ENCODE results near the gene CCDC146.
"Not testable (repeated sequence)": the region's sequence is repeated elsewhere in the genome, so short reads cannot be mapped to it uniquely, and the experiment has no call there.

CCDC146 gene

DNA sequence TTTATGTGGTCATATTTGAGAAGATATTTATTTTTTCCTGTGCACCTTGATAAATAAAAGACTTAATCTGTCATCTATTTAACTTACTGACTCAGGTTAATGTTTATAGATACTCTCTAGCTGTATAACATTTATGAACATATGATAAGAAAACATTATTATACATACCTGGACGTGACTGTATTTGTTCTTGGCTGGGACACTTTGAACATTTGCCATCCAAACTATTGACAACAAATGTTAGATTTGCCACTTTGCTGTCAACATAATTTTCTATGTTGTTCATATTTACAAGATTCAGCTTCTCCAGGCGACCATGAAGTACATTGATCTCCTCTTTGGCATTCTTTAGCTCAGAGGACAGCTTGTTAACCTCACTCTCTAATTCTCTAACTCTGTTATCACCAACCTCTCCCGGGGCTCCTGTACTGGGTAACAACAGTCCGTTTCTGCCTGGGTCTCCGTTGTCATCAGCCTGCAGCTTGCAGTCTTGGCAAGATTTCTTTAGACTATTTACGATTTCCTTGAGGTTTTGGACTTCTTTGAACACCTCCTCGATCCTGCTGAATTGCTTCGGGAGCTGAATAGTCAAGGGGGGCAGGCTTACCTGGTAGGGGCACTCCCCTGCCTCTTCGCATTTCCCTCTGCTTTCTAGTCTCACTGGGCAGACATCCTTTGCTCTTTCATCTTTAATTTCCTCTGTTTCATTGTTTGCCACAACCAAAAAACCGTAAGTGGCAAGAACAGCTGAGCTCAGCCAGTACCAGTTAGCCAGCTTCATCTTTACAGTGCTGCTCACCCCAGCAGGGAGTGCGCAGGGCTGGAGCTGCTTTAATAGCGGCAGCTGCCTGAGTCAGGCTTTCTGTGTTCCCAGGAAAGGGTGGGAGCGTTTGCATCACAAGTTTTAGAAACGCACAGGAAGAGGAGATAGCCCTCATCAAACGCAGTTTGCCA, 76.9 kb downstream of the CCDC146 start, which contains the start of gene FGL2:
TSS of gene FGL2 (minus strand) at position 807 of the 954 bp plus-strand sequence. CDS start at position 781, 26 bp downstream.
- DNase-seq = peak in 35 of 58 donors; percentile 2 to 46 (median 10)

DNA sequence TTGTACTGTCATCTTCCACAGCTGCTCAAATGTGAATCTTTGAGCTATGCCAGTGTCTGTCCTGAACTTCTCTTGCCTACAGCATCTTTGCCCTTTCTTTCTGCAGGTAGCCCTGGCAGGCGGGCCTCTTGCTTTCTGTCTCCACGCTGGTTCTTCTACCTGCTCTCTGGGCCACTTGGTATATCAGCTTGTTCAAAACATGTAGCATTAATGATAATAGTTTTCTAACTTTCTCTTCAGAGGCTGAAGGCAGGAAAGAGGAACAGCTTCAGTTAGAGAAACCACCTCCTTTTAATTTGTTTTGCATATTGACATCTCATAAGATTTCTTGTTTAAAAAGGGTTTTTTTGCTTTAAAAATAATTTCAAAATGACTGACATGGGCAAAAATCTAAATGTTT, 78.1 kb downstream of the CCDC146 start:
- DNase-seq = no peak

DNA sequence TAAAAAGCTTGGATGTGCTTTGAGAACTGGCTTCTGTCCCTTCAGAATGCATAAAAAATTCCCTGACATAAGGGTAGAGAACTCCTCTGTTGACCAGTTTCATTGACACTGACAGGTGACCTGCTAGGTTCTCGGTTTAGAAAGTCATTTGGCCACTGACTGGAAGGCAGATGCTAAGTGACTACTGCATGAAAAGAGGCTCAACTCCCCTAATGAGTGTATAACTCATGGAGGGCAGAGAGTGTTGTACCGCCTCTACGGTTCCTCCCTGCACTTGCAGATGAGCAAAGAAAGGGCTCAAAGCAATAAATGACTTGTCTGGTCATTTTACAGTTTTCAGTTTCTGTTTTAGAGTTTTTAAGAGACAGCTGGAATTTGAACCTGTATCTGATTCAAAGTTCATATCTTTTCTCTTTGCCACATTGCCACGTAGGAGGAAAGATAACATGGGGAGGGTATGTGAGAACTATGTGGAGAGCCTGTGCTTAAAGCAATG, 80.1 kb downstream of the CCDC146 start:
- DNase-seq = no peak

DNA sequence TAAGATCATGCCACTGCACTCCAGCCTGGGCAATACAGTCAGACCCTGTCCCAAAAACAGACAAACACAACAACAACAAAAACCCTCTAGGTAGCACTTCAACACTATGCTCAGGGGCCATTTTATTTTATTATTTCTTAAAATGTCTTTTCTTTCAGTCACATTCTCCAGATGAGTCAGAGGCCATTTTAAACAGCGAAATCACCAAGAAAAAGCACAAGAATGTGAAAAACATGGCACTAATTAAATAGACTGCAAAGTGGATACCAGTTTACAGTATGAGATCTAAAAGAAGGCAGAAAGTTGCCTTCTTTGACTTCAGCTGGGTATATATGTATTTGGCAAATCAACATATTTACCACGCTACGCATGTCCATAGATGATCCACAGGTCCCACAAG, 83.3 kb downstream of the CCDC146 start:
- DNase-seq = no peak

DNA sequence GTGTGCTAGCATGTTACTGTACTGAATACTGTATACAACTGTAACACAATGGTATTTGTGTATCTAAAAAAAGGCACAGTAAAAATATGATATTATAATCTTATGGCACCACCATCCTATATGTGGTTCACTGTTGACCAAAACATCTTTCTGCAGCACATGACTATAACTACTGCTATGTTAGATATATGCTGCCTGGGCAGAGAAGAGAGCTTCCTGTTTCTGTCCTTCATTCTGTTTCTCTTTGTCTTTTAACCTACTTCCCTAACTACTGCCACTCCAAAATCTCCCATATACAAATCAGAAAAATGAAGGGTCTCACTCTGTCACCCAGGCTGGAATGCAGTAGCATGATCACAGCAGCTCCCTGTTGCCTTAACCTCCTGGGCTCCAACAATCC, 86.0 kb downstream of the CCDC146 start:
- no peak for DNase-seq

DNA sequence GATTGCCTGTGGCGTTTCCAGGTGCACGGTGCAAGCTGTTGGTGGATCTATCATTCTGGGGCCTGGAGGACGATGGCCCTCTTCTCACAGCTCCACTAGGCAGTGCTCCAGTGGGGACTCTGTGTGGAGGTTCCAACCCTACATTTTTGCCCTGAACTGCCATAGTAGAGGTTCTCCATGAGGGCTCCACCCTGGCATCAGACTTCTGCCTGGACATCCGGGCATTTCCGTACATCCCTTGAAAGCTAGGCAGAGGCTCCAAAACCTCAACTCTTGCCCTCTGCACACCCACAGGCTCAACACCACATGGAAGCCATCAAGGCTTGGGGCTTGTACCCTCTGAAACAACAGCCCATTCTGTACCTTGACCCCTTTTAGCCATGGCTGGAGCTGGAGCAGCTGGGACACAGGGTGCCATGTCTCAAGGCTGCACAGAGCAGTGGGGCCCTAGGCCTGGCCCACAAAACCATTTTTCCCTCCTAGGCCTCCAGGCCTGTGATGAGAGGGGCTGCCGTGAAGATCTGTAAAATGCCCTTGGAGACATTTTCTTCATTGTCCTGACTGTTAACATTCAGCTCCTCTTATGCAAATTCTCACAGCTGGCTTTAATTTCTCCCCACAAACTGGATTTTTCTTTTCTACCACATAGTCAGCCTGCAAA, 87.2 kb downstream of the CCDC146 start:
- DNase-seq = no peak

DNA sequence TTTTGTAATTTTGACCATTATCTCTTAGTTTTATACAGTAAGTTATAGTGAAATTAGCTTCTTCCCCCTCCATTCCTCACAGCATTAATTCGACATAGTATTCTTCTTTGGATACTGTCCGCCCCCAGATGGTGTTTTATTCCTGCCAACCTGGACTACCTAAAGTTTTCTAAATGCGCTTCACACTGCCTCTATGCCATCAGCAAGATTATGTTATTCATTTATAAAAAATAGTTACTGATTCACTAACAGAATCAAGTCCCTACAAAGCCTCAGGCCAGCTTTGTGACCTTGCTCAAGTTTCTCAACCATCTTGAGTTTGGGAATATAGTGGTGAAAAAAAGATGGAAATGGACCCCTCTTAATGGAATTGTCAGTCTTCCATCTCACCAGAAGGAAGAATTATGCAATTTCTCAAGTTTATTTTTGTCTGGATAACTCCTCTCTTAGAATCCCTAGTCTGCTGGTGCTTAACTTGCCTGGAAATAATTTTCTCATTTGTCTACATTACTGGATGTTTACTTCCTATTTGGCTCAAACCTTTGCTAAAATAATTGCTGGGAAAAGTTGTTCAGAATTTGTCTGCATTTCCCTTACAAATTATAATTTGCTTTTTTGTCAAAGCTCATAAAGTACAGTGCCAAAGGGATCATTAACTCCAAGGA, 93.9 kb downstream of the CCDC146 start:
- DNase-seq = no peak

DNA sequence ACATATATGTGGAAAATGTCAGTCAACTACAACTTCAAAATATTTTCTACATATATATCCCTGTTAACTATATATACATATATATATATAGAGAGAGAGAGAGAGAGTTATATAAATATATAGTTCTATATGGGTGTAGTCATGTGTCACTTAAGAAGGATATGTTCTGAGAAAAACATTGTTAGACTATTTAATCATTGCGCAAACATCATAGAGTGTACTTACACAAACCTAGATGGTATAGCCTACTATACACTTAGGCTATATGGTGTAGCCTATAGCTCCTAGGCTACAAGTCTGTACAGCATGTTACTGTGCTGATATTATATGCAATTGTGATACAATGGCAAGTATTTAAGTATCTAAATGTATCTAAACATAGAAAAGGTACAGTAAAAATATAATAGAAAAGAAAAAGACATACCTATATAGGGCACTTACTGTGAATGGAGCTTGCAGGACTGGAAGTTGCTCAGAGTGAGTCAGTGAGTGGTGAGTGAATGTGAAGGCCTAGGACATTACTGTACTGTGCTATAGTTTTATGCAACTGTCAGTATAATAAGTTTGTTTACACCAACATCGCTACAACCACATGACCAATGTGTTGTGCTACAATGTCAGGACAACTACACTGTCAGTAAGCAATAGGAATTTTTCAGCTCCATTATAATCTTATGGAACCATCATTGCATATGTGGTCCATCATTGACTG, 95.2 kb downstream of the CCDC146 start:
- no peak for DNase-seq

DNA sequence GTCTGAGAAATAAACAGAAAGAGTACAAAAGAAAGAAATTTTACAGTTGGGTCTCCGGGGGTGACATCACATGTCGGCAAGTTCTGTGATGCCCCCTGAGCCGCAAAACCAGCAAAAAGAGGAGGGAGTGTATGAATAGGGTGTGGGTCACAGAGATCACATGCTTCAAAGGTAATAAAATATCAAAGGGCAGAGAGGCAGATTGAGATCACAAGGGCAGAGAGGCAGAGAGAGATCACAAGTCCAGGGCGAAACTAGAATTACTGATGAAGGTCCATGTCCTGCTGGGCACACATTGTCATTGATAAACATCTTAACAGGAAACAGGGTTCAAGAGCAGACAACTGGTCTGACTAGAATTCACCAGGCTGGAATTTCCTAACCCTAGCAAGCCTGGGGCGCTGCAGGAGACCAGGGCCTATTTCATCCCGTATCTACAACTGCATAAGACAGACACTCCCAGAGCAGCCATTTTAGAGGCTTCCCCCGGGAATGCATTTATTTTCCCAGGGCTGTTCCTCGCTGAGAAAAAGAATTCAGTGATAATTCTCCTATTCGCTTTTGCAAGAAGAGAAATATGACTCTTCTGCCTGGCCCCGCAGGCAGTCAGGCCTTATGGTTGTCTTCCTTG, 97.4 kb downstream of the CCDC146 start:
- DNase-seq = not testable (repeated sequence)

DNA sequence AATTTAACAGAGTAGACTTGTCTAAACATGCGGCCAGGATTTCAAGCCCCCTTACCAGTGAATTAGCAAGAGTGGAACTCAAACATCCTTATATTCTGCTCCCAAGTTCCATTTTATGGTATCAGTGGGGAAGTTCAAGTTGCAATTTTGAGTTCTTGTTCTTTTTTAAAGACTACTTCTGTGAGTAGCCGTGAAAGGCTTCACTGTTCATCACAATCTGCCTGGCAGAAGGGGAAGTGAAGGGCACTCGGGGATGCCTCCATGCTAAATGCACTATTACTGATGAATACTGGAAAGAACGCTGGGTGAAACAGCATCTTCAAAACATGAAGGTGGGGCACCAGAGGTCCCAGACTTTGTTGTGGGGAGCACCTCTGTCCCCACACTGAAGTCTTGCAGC, 99.7 kb downstream of the CCDC146 start:
- peak in 1 of 58 donors; percentile 1 for DNase-seq

DNA sequence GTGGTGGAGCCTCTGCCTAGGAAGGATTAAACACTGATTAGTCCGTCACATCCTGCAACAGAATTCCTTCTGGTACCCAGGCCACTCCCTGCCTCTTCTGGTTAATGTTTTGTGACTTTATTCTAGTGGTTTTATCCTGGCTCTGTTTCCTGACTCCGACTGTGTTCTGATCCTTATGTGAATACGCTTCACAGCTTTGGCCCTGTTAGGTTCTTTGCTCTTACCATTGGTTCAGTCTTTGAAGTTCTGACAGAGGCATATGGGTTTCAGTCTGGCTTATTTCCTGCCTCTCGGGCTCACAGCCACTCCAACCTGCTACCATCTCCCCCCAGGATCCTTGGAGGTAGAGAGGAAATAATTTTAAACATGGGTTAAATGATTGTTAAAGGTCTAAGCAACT, 100.4 kb downstream of the CCDC146 start:
- DNase-seq = no peak

DNA sequence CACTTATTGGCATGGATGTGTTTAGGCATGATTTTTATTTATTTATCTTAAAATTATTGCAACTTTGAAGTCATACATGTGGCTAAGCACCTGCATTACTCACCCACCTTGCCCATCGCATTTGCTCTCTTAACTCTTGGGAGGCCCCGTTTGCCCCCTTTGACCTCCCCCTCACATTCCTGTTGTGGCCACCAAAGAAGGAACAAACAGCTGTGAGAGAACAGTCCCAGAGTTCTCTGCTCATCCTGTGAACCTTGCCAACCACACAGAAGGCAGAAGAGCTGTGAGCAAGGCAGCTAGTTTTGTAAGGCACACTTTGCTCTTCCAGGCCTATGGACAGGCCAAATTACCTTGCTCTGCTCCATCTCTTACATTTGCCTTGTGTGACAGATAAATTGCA, 100.8 kb downstream of the CCDC146 start:
- DNase-seq = no peak

DNA sequence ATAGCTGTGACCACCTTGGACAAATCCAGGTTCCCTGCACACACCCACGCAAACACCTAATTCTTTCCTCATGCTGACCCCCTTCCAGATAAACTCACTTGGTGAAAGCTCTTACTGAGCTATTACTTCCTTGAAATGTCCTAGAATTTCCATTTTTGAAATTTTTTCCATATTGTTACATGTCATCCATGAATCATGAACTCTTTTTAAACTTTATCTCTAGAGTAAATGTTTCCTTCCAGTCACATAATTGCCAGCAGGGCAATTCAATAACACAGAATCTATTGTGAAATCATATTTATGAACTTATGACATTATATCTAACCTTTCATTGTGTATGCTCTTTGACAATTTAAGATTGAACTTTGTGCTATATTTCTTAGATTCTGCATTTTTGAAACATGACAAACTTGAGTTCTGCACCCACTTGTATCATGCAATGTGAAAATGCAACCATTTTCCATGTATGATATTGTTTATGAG, 104.0 kb downstream of the CCDC146 start:
- no peak for DNase-seq

DNA sequence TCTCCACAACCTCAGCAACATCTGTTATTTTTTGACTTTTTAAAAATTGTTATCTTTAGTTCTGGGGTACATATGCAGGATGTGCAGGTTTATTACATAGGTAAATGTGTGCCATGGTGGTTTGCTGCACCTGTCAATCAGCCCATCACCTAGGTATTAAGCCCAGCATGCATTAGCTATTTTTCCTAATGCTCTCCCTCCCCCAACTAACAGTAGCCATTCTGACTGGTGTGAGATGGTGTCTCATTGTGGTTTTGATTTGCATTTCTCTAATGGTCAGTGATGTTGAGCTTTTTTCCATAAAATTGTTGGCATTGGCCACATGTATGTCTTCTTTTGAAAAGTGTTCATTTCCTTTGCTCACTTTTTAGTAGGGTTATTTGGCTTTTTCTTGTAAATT, 106.4 kb downstream of the CCDC146 start:
- DNase-seq = not testable (repeated sequence)

DNA sequence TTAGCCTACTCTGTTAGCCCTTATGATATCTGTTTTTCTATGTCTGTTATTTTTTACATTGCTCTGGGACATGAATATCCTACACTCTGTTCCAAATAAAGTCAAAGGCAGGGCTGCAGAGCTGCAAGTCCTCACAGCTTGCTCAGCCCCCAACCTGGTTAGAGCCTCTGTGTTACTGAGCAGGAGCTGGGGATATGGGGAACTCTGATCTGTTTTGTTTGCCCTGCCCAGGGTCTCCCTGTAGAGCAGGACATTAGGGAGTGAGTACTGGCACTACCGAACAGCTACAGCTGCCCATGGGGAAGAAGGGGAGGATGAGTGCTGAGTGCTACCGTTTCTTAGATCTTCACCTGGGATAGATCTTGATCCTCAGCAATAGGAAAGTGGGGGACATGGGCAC, 110.1 kb downstream of the CCDC146 start:
- no peak for DNase-seq

DNA sequence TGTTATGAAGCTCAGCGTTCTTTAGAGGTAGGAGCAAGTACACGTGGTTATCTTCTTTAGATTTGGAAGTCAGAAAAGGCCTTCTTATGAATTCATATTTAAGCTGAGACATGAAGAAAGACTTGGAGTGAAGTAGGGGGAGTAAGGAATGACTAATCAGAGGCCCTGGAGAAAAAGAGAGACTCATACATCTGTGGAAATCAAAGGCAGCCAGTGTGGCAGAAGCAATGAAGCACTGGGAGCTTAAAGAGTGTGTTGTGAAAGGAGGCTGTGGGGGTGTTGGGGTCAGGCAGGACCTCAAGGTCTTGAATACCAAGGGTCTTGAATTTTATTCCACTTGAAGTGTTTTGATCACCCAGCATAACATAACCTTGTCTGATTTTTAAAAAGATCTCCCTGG, 112.9 kb downstream of the CCDC146 start:
- DNase-seq = no peak

DNA sequence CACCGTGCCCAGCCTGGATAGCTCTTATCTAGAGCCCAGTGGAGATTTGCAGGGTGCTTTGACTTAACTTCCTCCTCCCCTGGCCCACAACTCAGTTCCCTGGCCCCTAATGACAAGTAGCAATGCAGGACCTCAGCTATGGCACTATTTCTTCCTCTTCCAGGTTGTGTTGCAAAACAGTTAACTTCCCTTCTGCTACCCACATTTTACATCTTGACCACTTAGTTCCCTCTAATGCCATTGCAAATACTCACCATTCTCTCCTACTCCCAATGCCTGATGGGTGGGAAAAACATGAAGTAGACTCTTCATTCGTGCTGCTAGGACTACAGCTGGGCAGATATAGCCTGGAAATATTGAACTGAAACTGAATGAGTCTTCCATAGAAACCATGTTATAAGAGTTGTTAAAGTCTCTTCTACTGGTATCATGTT, 116.3 kb downstream of the CCDC146 start:
- DNase-seq = peak in 10 of 58 donors; percentile 3 to 45 (median 13)

DNA sequence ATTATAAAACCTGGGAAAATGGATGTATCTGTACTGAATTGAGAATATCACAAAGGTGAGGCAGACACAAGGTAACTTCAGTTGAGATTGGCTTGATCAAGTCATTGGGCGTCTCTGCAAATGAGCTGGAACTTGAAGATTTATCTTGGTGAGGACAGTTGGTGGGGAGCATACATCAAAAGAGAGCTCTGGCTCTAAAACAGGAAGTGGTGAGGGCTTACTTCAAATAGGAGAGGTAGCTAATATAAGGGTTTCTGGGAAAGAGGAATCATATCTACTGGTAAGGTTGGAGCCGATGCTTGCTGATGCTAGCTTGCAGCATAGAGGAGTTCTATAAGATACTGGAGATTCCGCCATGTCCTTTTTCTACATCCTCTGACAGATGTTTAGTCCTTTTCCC, 117.1 kb downstream of the CCDC146 start:
- no peak for DNase-seq

DNA sequence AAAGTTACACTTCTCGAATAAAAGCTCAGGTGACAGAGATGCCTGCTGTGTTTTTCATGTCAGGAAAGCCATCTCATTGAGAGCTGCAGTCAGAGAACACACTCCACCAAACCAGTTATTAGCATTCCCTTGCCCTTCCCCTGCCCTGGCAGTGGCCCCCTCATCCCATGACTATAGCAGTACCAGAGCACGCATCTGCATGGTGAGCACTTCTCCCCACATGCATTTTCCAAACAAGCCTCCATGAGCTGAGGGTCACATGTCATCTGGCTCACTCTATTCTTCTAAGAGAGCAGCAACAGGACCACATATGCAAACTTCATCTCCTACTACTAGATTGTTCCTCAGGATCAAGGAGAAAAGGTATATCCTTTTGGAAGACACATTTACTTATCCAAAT, 119.7 kb downstream of the CCDC146 start:
- no peak for DNase-seq

DNA sequence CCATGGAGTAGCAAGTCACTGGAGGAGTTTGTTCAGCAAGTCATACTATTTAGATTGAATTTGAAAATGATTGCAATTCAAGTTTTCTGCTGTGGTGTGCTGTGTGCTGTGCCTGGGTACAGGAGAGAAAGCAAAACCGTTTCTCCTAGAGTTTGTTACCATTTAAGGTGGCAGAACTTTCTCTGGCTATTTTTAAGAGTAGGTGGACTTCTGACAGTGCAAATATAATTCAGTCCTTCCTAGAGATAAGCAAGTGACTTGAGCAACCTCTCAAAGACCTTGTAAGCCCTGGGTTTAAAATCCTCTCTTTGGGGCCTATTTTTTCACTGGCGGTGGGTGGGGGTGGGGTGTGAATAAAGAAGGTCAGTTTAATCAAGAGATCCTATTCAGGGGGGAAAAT, 120.1 kb downstream of the CCDC146 start:
- no peak for DNase-seq
